ENCODE measurements around the gene GBP3.

The GBP3 gene

DNA sequence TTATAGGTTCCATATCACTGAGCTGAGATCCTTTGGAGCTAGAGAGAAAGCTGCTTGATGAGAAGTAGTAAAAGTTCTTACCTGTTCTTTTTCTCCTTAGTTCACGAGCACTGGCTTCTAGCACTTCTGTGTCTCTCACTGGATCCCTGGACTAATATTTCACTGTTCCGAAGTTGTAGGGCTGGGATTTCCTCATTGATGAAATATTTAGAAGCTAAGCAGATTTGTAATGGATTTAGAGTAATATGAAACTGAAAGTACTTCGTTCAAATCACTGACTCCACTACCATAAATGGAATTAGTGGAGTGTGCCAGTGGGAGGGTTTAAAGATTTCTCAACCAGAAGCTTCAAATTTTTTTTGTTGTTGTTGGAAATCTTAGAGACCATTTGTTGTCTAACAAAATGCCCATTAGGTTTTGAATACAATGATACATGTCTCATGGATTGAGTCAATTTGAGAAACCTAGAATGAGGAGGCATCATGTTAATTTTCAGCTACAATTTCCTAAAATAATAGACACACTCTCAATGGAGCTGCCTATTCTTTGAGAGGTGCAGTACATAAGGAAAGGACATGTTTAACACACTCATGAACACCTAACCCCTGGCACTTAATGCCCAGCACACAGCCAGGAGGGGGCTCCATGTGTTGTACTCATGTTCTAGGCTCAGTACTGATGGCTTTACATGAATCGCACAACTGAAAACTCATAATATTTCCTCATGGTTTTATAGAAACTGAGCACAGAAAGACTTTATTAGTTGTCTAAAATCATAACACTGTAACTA, 42.6 kb upstream of the GBP3 start, which contains the start of gene GBP1:
Gene GBP1 (minus strand): TSS at position 130 of the 790 bp plus-strand sequence. CDS start 1,974 bp downstream, outside the sequence.
- peak within 1 kb of the TSS; percentile 40 for H3K9ac ChIP-seq
- TF ChIP-seq CTCF (IDR thresholded peaks at IDR 0.05): no peak

DNA sequence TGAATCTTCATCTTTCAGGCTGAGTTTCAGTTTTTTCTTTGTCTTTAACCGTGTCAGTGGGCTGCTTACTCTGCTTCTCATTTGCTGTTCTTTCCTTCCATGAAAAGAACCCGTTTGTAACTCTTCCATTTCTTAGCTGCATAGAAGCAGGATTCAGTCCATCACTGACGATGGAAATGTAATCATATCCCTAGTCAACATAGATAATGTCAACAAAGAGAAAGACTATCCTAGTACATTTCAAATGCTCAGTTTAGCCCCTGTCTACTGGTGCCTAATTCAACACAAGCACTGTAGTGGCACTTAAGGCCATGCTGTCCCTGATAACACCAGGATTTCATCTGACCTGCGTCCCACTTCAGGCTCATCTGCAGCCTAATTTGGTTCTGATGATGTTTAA, 42.0 kb upstream of the GBP3 start:
- H3K27me3 ChIP-seq (ENCODE audit: control insufficient read depth, insufficient read depth, low read length): no peaks in the 10 kb centered on the region
- H3K4me1 ChIP-seq: peaks cover 9% of the 10 kb centered on the region
- H3K9ac ChIP-seq: peak overlapping the region; percentile 40

More for the DNA sequence above, 42.6 kb upstream of the GBP3 start, which contains the start of gene GBP1:
- no peaks in the 10 kb centered on the region for H3K27me3 ChIP-seq (ENCODE audit: control insufficient read depth, insufficient read depth, low read length)
- no peaks in the 10 kb centered on the region for H3K9me3 ChIP-seq (ENCODE audit: control insufficient read depth, low read length)
- H3K4me2 ChIP-seq (ENCODE audit: low read length): peak within 1 kb of the TSS; percentile 75
- peak within 1 kb of the TSS; percentile 53 for H2AFZ ChIP-seq
- H3K79me2 ChIP-seq: no peaks in the 10 kb centered on the region
- no peaks in the 10 kb centered on the region for H3K36me3 ChIP-seq (ENCODE audit: control insufficient read depth, insufficient read depth, low read length)
- H3K4me3 ChIP-seq (ENCODE audit: low read depth, low read length): peak within 1 kb of the TSS; percentile 70
- peak within 1 kb of the TSS; percentile 98 for H3K27ac ChIP-seq
- peaks cover 9% of the 10 kb centered on the region for H3K4me1 ChIP-seq

DNA sequence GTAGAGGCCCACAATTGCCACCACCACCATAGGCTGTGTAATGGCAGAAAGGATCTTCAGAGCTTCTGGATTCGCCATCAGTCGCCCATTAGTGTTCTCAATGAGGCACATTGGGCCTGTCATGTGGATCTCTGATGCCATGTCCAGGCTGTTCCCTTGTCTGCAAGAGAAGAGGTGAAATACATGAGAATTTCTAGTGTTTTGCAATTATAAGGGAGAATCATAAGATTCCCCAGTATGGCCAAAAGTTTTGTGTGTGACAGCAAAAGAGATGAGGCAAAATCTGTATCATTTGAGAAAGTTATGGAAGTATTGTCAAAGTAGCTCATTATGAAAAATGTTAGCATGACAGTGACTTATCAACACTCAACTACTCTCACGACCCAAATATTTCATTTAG, 40.4 kb upstream of the GBP3 start:
- H2AFZ ChIP-seq: no peak overlapping the region
- H3K9me3 ChIP-seq (ENCODE audit: control insufficient read depth, low read length): no peaks in the 10 kb centered on the region
- H3K4me1 ChIP-seq: peaks cover 9% of the 10 kb centered on the region
- H3K36me3 ChIP-seq (ENCODE audit: control insufficient read depth, insufficient read depth, low read length): no peaks in the 10 kb centered on the region
- no peaks in the 10 kb centered on the region for H3K79me2 ChIP-seq
- no peak overlapping the region for H3K4me2 ChIP-seq (ENCODE audit: low read length)
- no peak for TF ChIP-seq CTCF (IDR thresholded peaks at IDR 0.05)
- H3K27me3 ChIP-seq (ENCODE audit: control insufficient read depth, insufficient read depth, low read length): no peaks in the 10 kb centered on the region
- H3K27ac ChIP-seq: peak overlapping the region; percentile 98
- H3K9ac ChIP-seq: no peak overlapping the region
- H3K4me3 ChIP-seq (ENCODE audit: low read depth, low read length): no peak overlapping the region

More for the DNA sequence above, 42.0 kb upstream of the GBP3 start:
- Histone ChIP-seq H3K27ac (peak overlapping the region; percentile 98), H2AFZ (peak overlapping the region; percentile 30), H3K4me3 (ENCODE audit: low read depth, low read length) (peak overlapping the region; percentile 70), H3K36me3 (ENCODE audit: control insufficient read depth, insufficient read depth, low read length) (no peaks in the 10 kb centered on the region), H3K4me2 (ENCODE audit: low read length) (peak overlapping the region; percentile 75), H3K9me3 (ENCODE audit: control insufficient read depth, low read length) (no peaks in the 10 kb centered on the region), H3K79me2 (no peaks in the 10 kb centered on the region)
- no peak for TF ChIP-seq CTCF (IDR thresholded peaks at IDR 0.05)

- H3K9ac ChIP-seq: no peak overlapping the region
- no peak for TF ChIP-seq CTCF (IDR thresholded peaks at IDR 0.05)
- no peak overlapping the region for H2AFZ ChIP-seq
- no peaks in the 10 kb centered on the region for H3K9me3 ChIP-seq (ENCODE audit: control insufficient read depth, low read length)
- H3K27ac ChIP-seq: no peak overlapping the region
- no peak overlapping the region for H3K4me3 ChIP-seq (ENCODE audit: low read depth, low read length)
- H3K4me2 ChIP-seq (ENCODE audit: low read length): no peak overlapping the region
- no peaks in the 10 kb centered on the region for H3K36me3 ChIP-seq (ENCODE audit: control insufficient read depth, insufficient read depth, low read length)
- peaks cover 7% of the 10 kb centered on the region for H3K4me1 ChIP-seq
- H3K27me3 ChIP-seq (ENCODE audit: control insufficient read depth, insufficient read depth, low read length): no peaks in the 10 kb centered on the region
- no peaks in the 10 kb centered on the region for H3K79me2 ChIP-seq
Measured at GRCh38 chr1:89060091-89060490, 37.4 kb upstream of the GBP3 start.

DNA sequence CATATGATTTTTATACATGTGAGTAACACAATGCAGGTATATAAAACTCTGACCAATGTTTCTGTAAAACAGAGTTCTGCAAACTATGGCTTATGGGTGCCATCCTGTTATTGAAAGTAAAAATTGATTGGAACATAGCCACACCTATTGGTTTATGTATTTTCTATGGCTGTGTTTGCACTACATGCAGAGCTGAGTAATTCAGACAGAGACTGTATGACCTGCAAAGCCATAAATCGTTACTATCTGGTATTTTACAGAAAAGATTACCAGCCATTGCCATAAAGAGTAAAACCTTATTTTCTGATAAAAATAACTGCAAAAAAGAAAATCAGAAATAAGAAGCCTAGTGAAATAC, 29.3 kb upstream of the GBP3 start:
- no peak overlapping the region for H3K9ac ChIP-seq
- H3K4me1 ChIP-seq: peaks cover 10% of the 10 kb centered on the region
- H3K27me3 ChIP-seq (ENCODE audit: control insufficient read depth, insufficient read depth, low read length): no peaks in the 10 kb centered on the region
- TF ChIP-seq CTCF (IDR thresholded peaks at IDR 0.05): no peak
- H3K36me3 ChIP-seq (ENCODE audit: control insufficient read depth, insufficient read depth, low read length): no peaks in the 10 kb centered on the region
- H3K4me2 ChIP-seq (ENCODE audit: low read length): no peak overlapping the region
- no peak overlapping the region for H2AFZ ChIP-seq
- H3K4me3 ChIP-seq (ENCODE audit: low read depth, low read length): no peak overlapping the region
- H3K27ac ChIP-seq: peak overlapping the region; percentile 99
- no peaks in the 10 kb centered on the region for H3K9me3 ChIP-seq (ENCODE audit: control insufficient read depth, low read length)
- H3K79me2 ChIP-seq: no peaks in the 10 kb centered on the region

All from parathyroid adenoma (tissue), 2 donors.